H1 (cell line): ENCODE data around the gene KLF12. TPM values are rescaled to one million over a fixed set of nuclear protein-coding genes. Genes with fewer than 3 reads are reported as not detected.

Experiments
- CHD1 ChIP-seq: IDR thresholded peaks from 2 replicates; pipeline ENCODE4 v1.6.1; 2012; ENCODE audit warnings: low read depth, low read length, improper control_type of control experiment
- CTBP2 ChIP-seq: IDR thresholded peaks from 2 replicates; pipeline ENCODE4 v1.7.0; 2011; ENCODE audit warnings: borderline replicate concordance, mild to moderate bottlenecking, moderate library complexity, mixed read lengths, low read length; ENCODE audit not compliant: insufficient read depth, insufficient read length
- NANOG ChIP-seq: IDR thresholded peaks from 2 replicates; pipeline ENCODE4 v1.6.1; 2011; ENCODE audit warnings: low read length, low read depth, mild to moderate bottlenecking, inconsistent platforms; ENCODE audit not compliant: insufficient read depth, poor library complexity, severe bottlenecking
- RBBP5 ChIP-seq: IDR thresholded peaks from 2 replicates; pipeline ENCODE4 v1.7.1; 2012; ENCODE audit warnings: low read depth, mild to moderate bottlenecking, inconsistent platforms, low read length, moderate library complexity, borderline replicate concordance
- SP2 ChIP-seq: IDR thresholded peaks from 2 replicates; pipeline ENCODE4 v1.6.1; 2012; ENCODE audit warnings: mild to moderate bottlenecking, low read length, inconsistent platforms
- polyA plus RNA-seq, 7 experiments: library from polyadenylated mRNA; depleted of rRNA in 3 of 7; stranded (reverse) in 5 of 7; unstranded in 2 of 7; fragments of >200 nt in 5 of 7; fragments of 200-250 nt in 2 of 7; gene quantifications; 1 replicate in 5 of 7; 2 replicates in 1 of 7; 4 replicates in 1 of 7; pipeline versions ENCODE4 v1.2.1 to v1.2.3, GENCODE V29; 2011 to 2013; ENCODE audit warnings: missing spikeins in 2 of 7, mixed read lengths in 2 of 7
- total RNA-seq: library from RNA; stranded (reverse); fragmentation: NEBNext Ultra II Directional; extraction: Animal tissue kit (Norgen Biotek cat#: 25700); gene quantifications from 2 replicates; pipeline ENCODE4 v1.2.1, GENCODE V29; 2021

KLF12 gene
- total and polyA plus RNA-seq, 2 of the 8 experiments (the other 6 are each of a cell fraction or from before 2014, with no cell fraction given): 6.6 to 12.1 TPM

- TF ChIP-seq RBBP5: no peak
- no peak for TF ChIP-seq SP2
- TF ChIP-seq NANOG: no peak
- no peak for TF ChIP-seq CHD1
- TF ChIP-seq CTBP2: no peak
- TF ChIP-seq, all 59 proteins: peak for 0
Measured at GRCh38 chr13:74090397-74090796, 43.8 kb downstream of the KLF12 start (continued).
